Spleen (tissue), 7 donors: Measurements from ENCODE around the gene SNX30.

ENCODE experiments used
- POLR2A ChIP-seq, 3 donors: fragments of 450-650 bp; IDR thresholded peaks; one replicate each; pipeline ENCODE4 v1.5.1; 2017; ENCODE audit warnings: antibody characterized with exemption in 3 of 3, mild to moderate bottlenecking in 1 of 3
- TF ChIP-seq, protein P1 (sequence below), 11 experiments: fragments of 200-600 bp in 7 of 11; fragments of 450-650 bp in 4 of 11; sonication (generic) in 4 of 11; IDR thresholded peaks in 8 of 11; conservative IDR thresholded peaks in 3 of 11; 1 replicate in 7 of 11; 2 replicates in 4 of 11; pipeline versions ENCODE4 v1.4.0 to v1.8.0; 2016 to 2021; ENCODE audit warnings: antibody characterized with exemption in 11 of 11, inconsistent platforms in 4 of 11, mild to moderate bottlenecking in 1 of 11
- donor health status: DM: no; HTN: no; CAD: no; lungs with moderate emphysema.
- donor health status: DM: no; HTN: no; CAD: no.
- donor health status: DM: no; HTN: no; CAD: no.

DNA sequence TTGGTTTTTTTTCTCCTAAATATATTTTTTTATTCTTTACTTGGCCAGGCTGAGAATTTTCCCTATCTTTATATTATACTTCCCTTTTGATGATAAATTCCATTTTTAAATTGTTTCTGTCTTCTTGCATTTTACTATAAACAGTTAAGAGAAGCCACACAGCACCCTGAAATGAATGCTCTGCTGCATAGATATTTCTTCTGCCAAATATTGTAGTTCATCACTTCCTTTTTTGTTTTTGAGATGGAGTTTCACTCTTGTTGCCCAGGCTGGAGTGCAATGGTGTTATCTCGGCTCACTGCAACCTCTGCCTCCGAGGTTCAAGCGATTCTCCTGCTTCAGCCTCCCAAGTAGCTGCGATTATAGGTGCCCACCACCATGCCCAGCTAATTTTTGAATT lies 24.1 kb upstream of the SNX30 start:
- TF ChIP-seq, protein P1, sequence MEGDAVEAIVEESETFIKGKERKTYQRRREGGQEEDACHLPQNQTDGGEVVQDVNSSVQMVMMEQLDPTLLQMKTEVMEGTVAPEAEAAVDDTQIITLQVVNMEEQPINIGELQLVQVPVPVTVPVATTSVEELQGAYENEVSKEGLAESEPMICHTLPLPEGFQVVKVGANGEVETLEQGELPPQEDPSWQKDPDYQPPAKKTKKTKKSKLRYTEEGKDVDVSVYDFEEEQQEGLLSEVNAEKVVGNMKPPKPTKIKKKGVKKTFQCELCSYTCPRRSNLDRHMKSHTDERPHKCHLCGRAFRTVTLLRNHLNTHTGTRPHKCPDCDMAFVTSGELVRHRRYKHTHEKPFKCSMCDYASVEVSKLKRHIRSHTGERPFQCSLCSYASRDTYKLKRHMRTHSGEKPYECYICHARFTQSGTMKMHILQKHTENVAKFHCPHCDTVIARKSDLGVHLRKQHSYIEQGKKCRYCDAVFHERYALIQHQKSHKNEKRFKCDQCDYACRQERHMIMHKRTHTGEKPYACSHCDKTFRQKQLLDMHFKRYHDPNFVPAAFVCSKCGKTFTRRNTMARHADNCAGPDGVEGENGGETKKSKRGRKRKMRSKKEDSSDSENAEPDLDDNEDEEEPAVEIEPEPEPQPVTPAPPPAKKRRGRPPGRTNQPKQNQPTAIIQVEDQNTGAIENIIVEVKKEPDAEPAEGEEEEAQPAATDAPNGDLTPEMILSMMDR (IDR thresholded peaks at IDR 0.05 in 8 of 11, conservative IDR thresholded peaks at IDR 0.05 in 3 of 11) = no peak
- TF ChIP-seq POLR2A (IDR thresholded peaks at IDR 0.05) = no peak
